Gastrocnemius medialis (tissue), 4 donors: ENCODE results near the gene STX8.

Source experiments
- POLR2A ChIP-seq, 2 donors: fragments of 450-650 bp; IDR thresholded peaks; one replicate each; pipeline ENCODE4 v1.6.1; 2017; ENCODE audit warnings: antibody characterized with exemption in 2 of 2, mild to moderate bottlenecking in 2 of 2, moderate library complexity in 2 of 2
- TF ChIP-seq, protein P1 (sequence below), 5 experiments: fragments of 450-650 bp in 3 of 5; fragments of 200-600 bp in 2 of 5; sonication (generic) in 2 of 5; IDR thresholded peaks in 4 of 5; conservative IDR thresholded peaks in 1 of 5; 1 replicate in 4 of 5; 2 replicates in 1 of 5; pipeline ENCODE4 v1.5.1; 2016 to 2019; ENCODE audit warnings: antibody characterized with exemption in 5 of 5, mild to moderate bottlenecking in 3 of 5, moderate library complexity in 3 of 5

- TF ChIP-seq, protein P1, sequence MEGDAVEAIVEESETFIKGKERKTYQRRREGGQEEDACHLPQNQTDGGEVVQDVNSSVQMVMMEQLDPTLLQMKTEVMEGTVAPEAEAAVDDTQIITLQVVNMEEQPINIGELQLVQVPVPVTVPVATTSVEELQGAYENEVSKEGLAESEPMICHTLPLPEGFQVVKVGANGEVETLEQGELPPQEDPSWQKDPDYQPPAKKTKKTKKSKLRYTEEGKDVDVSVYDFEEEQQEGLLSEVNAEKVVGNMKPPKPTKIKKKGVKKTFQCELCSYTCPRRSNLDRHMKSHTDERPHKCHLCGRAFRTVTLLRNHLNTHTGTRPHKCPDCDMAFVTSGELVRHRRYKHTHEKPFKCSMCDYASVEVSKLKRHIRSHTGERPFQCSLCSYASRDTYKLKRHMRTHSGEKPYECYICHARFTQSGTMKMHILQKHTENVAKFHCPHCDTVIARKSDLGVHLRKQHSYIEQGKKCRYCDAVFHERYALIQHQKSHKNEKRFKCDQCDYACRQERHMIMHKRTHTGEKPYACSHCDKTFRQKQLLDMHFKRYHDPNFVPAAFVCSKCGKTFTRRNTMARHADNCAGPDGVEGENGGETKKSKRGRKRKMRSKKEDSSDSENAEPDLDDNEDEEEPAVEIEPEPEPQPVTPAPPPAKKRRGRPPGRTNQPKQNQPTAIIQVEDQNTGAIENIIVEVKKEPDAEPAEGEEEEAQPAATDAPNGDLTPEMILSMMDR (IDR thresholded peaks at IDR 0.05 in 4 of 5, conservative IDR thresholded peaks at IDR 0.05 in 1 of 5), result no peak
- no peak for TF ChIP-seq POLR2A (IDR thresholded peaks at IDR 0.05)
Measured at GRCh38 chr17:9223531-9223930, 352.1 kb downstream of the STX8 start.
